NCI-H82 treated with DMSO at 0.1 percent for 48 hours (cell line): ENCODE data around the gene MRPL10.

Experiments
- DNase-seq: peaks from one replicate; lab custom pipeline; 2025; ENCODE audit not compliant: unreplicated experiment; lab: John Stamatoyannopoulos, UW

Gene MRPL10

DNA sequence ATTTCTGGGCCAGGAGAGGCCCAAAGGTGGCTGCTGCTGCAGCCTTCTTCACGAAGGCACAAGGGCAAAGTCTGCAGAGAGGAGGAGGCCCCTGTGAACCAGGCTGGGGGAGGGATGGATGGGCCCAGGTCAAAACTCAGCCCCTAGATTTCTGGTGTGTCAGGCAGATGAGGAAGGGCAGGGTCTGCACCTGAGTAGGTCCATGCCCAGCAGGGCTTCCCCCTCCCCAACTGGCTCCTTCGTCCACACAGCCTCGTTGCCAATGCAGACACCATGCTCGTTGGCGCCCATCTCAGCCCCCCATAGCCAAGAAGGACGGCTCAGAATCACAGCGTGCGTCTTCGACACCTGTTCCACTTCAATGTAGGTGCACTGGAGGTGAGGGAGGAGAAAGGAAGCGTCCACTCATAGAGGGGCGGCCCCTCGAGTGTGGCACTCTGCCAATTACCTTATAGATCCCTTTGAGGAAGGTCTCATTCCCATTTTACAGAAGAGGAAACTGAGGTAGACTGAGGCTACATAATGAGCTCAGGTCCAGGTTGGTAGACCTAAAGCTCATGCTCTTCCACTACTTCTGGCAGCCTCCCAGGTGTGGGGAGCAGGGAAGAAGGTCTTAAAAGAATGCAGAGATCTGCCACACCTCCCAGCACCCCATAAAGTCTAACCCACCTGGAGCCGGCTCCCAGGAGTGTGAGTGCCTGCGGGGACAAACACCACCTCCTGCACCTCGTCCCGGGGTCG is 8.8 kb upstream of the MRPL10 start:
- no peak for DNase-seq

- DNase-seq: no peak
Observed at GRCh38 chr17:47839071-47839470, 7.7 kb upstream of the MRPL10 start.

DNA sequence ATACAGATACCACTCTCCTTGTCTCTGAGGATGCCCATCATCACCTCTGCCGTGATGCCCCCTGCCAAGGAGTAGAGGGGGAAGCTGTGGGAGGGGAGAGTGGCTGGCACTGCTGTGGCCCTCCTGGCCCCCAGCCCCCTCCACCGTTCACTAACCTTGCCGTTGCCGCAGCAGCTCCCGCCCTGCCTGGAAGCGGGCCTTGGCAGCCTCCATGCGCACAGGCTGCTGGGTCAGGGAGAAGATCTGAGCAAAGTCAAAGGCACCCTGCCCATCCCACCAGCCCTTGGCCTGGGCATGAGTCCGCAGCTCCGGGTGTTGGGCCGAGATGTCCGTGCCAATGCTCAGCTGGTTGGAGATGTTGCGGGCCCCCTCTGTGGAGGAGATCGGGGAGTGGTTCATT is 7.3 kb upstream of the MRPL10 start:
- DNase-seq: no peak

DNA sequence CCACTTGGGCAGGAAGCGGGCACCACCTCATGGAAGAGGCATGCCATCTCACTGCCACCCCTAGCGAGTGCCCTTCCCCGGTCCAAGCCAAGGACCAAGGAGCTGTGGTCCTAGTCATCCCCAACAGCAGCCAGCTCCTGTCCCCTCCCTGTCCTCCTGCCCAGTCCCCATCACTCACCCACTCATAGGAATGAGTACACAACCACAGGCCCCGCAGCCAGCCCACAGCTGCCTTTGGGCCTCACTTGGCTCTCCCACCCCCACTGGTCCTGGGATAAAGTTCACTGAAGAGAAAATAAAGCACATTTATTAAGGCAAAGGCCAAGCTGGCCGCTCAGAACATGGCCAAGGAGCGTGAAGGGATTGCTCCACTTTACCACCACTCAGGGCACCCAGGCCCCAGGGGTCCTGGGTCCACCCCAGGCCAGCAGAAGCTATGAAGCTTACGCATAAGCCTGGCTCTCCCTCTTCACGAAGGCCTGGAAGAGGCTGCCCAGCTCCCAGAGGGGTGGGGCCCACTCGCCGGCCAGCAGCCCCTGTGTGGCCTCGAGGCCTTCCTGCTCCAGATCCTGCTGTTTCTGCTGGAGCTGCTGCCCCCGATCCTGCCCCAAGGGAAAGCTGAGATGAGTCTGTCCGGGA is 6.2 kb upstream of the MRPL10 start:
- DNase-seq: no peak

DNA sequence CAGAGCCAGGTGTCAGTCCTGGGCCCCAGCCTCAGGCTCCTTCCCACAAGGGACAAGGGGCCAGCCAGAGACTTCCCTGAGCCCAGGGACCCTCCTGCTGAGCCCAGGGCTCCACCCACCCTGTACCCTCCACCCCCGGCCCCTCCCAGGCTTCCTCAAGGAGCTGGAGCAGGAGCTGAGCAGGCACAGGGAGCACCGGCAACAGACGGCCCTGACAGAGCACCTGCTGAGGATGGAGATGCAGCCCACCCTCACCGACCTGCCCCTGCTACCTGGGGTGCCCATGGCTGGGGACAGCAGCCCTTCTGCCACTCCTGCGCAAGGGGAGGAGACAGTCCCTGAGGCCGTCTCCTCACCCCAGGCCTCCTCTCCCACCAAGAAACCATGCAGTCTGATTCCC is 5.3 kb upstream of the MRPL10 start:
- DNase-seq: no peak

GRCh38 chr17:47834756-47835155 is 3.4 kb upstream of the MRPL10 start:
- no peak for DNase-seq

- DNase-seq: no peak
Observed at GRCh38 chr17:47831934-47832327, 590 bp upstream of the MRPL10 start.

DNA sequence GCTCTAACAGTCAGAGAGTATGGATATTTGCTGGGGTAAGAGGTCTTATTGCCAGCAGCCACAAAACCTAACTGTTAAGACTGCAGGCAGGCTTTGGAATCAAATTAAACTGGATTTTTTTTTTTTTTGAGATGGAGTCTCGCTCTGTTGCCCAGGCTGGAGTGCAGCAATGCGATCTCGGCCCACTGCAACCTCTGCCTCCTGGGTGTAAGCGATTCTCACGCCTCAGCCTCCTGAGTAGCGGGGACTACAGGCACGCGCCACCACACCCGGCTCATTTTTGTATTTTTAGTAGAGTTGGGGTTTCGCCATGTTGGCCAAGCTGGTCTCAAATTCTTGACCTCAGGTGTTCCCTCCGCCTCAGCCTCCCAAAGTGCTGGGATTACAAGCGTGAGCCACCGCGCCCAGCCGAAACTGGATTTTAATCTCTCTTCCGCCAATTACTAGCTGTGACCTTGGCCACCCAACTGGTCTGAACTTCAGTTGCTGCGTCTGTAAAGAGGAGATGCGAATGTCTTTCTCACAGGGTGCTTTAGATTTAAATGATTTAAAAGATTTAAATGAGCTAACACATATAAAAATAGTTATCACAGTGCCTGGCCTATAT is 842 bp downstream of the MRPL10 start:
- DNase-seq: no peak

DNA sequence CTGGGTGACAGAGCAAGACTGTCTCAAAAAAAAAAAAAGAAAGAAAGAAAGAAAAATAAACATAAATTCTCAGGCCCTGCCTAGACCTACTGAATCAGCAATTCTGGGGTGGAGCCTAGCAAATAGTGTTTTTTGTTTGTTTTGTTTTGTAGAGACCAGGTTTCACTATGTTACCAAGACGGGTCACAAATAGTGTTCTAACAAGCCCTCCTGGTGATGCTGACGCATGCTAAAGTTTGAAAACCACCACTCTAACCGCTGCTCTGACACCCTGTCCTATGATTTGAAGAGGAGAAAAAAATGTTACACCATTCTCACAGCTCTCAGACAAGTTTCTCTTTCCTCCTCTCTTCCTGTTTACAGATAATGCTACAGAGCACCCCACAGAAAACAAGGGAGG is 1.5 kb downstream of the MRPL10 start:
- no peak for DNase-seq

DNA sequence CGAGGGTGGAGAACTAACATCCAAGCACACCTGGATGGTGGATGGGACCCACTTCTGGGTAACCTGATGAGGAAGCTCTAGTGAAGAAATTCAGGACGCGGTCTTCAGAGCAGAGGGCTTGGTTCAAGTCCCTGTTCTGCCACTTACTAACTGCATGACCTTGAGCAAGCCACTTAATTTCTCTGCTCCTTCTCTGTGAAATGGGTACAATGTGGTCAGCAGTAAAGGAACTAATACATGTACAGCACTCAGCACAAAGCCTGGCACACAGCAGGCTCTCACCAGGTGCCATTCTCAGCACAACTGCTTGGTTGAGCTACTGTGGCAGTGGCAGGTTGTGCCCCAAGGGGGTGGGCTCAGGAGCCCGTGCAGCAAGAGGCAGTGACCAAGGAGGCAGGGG is 7.8 kb downstream of the MRPL10 start:
- no peak for DNase-seq

- no peak for DNase-seq
Observed at GRCh38 chr17:47822785-47823184, 8.6 kb downstream of the MRPL10 start.

DNA sequence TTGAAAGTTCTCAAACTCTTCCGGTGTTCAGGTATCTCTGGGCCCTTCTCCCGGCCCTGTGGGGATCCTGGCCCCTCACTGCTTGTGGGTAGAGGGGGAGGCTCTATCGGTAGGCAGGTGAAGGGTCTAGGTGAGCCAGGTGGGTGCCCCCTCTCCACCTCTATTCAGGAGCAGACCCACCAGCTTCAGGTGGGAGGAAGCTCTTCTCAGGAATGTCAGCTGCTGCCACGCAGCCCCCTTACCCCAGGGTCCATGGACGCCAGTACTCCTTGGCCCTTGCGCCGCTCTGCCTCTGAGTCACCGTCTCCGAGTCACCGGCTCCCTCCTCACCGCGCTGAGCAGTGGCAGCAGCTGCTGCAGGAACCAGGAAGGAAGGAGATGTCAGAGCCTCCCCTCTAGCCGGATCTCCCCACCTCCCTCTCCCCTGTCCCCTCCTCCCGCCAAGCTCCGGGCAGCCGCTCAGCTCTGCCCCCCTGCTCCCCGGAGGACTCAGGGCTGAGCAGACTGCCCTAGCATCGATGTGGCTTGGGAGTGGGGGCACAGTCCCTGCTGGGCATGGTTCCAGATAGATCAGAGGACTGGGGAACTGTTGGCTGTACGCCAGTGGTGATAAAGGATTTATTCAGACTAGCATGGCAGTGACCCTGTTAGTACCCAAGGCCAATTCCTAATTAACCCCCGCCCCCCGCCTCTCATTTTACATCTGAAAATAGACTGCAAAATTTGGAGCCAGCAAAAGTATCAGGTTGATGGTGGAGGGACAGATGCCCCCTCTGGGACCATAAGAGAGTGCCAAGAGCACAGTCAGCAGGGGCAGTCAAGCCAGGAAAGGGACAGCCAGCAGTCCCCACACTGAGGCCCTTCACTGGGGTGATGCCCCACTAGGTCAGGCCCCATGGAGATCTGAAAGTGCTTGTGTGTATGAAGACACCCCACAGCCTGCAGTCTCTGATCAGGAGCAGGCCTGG is 9.6 kb downstream of the MRPL10 start, which contains the start of gene OSBPL7:
Gene OSBPL7 (minus strand): TSS at position 371 of the 968 bp plus-strand sequence. CDS start 1,516 bp downstream, outside the sequence.
- peak; percentile 75 for DNase-seq

DNA sequence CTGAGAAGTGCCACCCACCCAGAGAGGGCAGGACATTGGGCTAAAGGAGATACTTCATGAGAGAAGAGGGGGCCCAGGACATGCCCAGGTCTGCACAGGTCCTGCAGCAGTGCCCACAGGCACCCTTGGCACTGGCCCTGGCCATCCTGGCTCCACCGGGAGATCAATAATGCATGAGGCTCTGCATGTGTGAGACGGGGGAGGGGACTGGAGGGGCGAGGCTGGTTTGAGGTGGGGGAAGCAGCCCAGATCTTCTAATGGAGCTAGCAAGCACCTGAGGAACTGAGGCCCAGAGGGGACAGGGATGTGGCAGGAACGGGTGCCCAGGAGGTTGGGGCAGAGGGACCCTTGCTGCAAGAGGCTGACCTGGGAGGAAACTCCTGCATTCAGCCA is 10.3 kb downstream of the MRPL10 start:
- no peak for DNase-seq

DNA sequence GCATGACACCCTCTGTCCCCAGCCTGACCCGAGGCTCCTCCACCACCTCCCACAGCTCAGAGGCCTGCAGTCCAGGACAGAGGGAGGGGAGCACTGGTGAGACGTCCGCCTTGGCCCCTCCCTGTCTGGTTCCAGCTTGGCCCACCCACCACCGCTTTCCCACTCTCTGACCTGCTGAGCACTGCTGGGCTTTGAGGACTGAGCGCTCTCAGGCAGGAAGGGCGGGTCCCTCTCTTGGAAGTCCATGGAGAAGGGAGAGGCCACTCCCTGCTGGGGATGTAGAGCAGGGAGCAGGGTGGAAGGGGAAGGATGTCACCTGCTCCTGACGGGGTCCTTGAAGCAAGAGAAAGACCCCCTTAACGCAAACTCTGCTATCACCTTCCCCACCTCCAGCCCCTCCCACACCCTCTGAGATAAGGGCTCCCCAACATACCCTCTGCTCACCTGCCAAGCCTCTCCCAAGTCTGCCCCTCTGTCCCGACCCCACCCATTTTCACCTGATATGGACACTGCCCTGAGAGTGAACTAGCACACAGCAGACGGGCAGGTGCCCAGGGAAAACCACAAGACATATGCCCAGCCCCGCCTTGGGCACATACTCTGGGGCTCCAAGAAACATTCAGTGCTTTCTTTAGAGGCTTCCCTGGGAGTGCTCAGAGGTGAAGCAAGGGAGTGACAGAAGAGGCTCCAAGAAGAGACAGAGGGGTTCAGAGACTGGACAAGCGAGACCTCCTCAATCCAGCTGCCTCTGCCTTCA is 11.1 kb downstream of the MRPL10 start:
- no peak for DNase-seq

- DNase-seq: no peak
Observed at GRCh38 chr17:47819475-47819874, 11.9 kb downstream of the MRPL10 start.

GRCh38 chr17:47818002-47818695 is 13.2 kb downstream of the MRPL10 start:
- no peak for DNase-seq

DNA sequence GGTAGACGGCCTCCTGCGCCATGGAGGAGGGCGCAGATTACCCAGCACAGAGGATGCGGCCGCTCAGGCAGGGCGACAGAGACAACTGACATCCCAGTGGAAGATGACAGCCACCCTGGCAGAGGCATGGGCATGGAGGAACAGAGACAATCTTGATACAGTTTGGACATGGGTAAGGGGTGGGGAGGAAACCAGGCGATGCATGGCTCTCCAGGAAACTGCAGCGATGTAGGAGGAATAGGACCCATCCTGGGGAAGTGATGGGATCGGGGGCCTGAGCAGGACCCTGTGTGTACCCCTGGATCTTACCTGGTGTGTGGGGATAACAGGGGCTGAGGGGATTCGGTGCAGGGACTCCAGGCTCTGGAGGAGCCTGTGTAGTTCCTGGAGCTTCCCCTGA is 14.4 kb downstream of the MRPL10 start:
- DNase-seq: no peak

DNA sequence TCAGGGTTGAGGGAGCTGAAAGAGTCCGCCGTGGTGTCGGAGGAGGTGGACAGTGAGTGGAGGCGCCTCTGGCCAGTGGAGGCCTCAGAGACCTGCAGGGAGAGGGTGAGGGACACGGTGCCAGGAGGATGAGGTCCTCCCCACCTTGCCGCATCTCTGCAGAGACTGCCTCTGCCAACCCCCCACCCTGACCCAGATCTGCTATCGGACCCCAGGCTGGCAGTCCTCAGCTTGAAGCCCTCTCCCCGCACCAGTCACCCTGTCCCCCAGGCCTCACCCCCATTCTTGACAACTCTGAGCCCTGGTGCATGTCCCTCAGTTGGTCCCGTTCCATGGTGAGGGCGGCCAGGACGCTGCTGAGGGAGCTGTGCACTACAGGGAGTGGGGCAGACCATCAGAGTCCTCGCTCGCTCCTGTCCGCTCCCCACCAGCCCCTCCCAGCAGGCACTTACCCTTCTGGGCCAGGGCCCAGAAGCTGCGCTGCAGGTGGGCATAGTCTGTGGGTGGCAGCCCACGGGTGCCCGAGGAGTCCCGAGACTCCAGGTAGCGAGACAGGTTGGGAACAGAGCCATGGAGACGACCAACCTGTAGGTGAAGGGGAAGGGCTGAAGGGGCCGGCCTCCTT is 15.1 kb downstream of the MRPL10 start:
- DNase-seq: no peak

DNA sequence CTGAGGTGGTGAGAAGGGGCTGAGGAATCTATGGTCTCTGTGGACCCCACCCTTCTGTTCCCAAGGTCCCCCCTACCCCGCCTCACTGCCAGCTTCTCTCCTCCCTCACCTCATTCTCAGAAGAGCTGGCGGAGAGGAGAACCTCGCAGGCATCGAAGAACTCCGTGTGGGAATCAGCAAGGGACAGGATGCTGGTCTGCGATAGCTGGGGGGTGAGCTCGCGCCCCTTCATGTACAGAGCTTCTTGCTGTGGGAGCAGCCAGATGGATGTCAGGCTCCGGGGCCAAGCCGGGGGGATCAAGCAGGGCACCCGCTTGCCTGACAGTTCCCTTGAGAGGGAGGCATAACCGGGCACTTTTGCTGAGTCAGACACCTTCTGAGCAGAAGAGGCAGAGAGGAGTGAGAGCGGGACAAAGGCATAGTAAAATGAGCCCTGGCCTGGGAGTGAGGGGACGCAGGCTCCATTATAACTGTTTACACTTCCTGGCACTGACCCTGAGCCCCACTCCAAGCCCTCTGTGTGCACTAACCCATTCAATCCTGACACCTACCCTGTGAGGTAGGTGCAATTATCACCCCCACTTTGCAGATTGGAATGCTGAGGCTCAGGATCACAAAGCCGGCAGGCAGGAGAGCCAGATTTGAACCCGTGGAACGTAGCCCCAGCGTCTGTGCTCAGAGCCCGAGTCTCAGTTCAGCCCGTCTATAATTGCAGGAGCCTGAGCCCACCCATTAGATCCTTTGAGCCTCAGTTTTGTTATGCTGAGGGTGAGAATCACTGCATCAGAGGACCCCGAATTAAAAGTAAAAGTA is 16.0 kb downstream of the MRPL10 start:
- no peak for DNase-seq
